HCT116 (cell line): ENCODE measurements around the gene KAT6B.

Source experiments
- EZH2 ChIP-seq: fragments of 200-600 bp; sonication (generic); IDR thresholded peaks from 2 replicates; pipeline ENCODE4 v1.6.1; 2017; ENCODE audit warnings: antibody characterized with exemption, mixed run types
- POLR2A ChIP-seq: IDR thresholded peaks from 2 replicates; pipeline ENCODE4 v1.7.0; 2011; ENCODE audit warnings: borderline replicate concordance; ENCODE audit not compliant: insufficient read depth, insufficient read length; ENCODE audit errors: extremely low read depth
- POLR2AphosphoS5 ChIP-seq: IDR thresholded peaks from 2 replicates; pipeline ENCODE4 v1.6.1; 2011; ENCODE audit warnings: mild to moderate bottlenecking, low read depth, low read length, moderate library complexity
- TF ChIP-seq, protein P1 (sequence below), 3 experiments: fragments of 200-600 bp in 1 of 3; sonication (generic) in 1 of 3; IDR thresholded peaks in 2 of 3; conservative IDR thresholded peaks in 1 of 3; 2 replicates each; pipeline ENCODE4 v1.5.1; 2012 to 2017; ENCODE audit warnings: low read depth in 2 of 3, low read length in 2 of 3, antibody characterized with exemption in 1 of 3, borderline replicate concordance in 1 of 3, control low read depth in 1 of 3, mild to moderate bottlenecking in 1 of 3, mixed read lengths in 1 of 3, mixed run types in 1 of 3, moderate library complexity in 1 of 3; ENCODE audit not compliant: insufficient read depth in 1 of 3
- TF ChIP-seq, protein P2 (sequence below): IDR thresholded peaks from 2 replicates; pipeline ENCODE4 v1.6.1; 2012; ENCODE audit warnings: low read depth

DNA sequence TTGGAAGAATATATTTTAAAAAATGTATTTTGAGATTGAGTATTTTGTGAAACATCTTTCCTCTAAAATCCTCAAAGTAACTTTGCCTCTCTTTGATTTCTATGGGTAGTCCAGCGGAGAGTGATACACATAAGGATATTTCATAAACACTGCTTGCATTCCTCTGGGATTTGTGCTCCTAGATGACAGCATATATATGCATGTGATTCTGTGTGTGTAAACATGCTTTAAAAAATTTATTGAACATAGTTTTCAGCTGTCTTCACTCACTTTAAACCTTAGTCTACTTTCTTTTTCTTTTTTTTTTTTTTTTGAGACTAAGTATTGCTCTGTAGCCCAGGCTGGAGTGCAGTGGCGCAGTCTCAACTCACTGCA lies 84.6 kb downstream of the KAT6B start:
- TF ChIP-seq, protein P1, sequence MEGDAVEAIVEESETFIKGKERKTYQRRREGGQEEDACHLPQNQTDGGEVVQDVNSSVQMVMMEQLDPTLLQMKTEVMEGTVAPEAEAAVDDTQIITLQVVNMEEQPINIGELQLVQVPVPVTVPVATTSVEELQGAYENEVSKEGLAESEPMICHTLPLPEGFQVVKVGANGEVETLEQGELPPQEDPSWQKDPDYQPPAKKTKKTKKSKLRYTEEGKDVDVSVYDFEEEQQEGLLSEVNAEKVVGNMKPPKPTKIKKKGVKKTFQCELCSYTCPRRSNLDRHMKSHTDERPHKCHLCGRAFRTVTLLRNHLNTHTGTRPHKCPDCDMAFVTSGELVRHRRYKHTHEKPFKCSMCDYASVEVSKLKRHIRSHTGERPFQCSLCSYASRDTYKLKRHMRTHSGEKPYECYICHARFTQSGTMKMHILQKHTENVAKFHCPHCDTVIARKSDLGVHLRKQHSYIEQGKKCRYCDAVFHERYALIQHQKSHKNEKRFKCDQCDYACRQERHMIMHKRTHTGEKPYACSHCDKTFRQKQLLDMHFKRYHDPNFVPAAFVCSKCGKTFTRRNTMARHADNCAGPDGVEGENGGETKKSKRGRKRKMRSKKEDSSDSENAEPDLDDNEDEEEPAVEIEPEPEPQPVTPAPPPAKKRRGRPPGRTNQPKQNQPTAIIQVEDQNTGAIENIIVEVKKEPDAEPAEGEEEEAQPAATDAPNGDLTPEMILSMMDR (IDR thresholded peaks at IDR 0.05 in 2 of 3, conservative IDR thresholded peaks at IDR 0.05 in 1 of 3; ENCODE audit: borderline replicate concordance in 1 of 3, insufficient read depth in 1 of 3, low read depth in 2 of 3, low read length in 2 of 3): no peak
- no peak for TF ChIP-seq POLR2AphosphoS5
- TF ChIP-seq POLR2A: no peak
- TF ChIP-seq, protein P2, sequence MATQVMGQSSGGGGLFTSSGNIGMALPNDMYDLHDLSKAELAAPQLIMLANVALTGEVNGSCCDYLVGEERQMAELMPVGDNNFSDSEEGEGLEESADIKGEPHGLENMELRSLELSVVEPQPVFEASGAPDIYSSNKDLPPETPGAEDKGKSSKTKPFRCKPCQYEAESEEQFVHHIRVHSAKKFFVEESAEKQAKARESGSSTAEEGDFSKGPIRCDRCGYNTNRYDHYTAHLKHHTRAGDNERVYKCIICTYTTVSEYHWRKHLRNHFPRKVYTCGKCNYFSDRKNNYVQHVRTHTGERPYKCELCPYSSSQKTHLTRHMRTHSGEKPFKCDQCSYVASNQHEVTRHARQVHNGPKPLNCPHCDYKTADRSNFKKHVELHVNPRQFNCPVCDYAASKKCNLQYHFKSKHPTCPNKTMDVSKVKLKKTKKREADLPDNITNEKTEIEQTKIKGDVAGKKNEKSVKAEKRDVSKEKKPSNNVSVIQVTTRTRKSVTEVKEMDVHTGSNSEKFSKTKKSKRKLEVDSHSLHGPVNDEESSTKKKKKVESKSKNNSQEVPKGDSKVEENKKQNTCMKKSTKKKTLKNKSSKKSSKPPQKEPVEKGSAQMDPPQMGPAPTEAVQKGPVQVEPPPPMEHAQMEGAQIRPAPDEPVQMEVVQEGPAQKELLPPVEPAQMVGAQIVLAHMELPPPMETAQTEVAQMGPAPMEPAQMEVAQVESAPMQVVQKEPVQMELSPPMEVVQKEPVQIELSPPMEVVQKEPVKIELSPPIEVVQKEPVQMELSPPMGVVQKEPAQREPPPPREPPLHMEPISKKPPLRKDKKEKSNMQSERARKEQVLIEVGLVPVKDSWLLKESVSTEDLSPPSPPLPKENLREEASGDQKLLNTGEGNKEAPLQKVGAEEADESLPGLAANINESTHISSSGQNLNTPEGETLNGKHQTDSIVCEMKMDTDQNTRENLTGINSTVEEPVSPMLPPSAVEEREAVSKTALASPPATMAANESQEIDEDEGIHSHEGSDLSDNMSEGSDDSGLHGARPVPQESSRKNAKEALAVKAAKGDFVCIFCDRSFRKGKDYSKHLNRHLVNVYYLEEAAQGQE: no peak
- no peak for TF ChIP-seq EZH2
